WTC11 (cell line): ENCODE results near the gene PPM1N. TPM values are rescaled to one million over a fixed set of nuclear protein-coding genes. Genes with fewer than 3 reads are reported as not detected.

Experiments
- ATAC-seq: fragments of 200-7000 bp; cut with Tn5 transposase; 2 replicates; pipeline ENCODE4 v1.10.0; 2021; ENCODE audit warnings: mild to moderate bottlenecking, moderate library complexity
- CTCF ChIA-PET: fragments of 300-600 bp; sonication (Branson Sonifier 250); formaldehyde crosslinking; loops from one replicate; lab custom pipeline; 2021; ENCODE audit warnings: antibody characterized with exemption; lab: Charles Lee
- POLR2A ChIA-PET: fragments of 350-600 bp; sonication (Branson Sonifier 250); formaldehyde crosslinking; loops from one replicate; lab custom pipeline; 2021; ENCODE audit warnings: antibody characterized with exemption; lab: Charles Lee
- DNase-seq: peaks from one replicate; pipeline ENCODE4 v3.0.0; 2021; ENCODE audit warnings: low spot score
- H3K27ac Mint-ChIP-seq: 2 replicates; pipeline ENCODE4 v1.8.0; 2021; ENCODE audit warnings: mixed read lengths
- H3K27me3 Mint-ChIP-seq: 2 replicates; pipeline ENCODE4 v1.8.0; 2021; ENCODE audit warnings: low read depth, mild to moderate bottlenecking, moderate library complexity, mixed read lengths
- H3K36me3 Mint-ChIP-seq: 2 replicates; pipeline ENCODE4 v1.8.0; 2021; ENCODE audit warnings: mixed read lengths
- H3K4me1 Mint-ChIP-seq: 2 replicates; pipeline ENCODE4 v1.8.0; 2022; ENCODE audit warnings: mixed read lengths
- H3K4me3 Mint-ChIP-seq: 2 replicates; pipeline ENCODE4 v1.8.0; 2021; ENCODE audit warnings: mild to moderate bottlenecking, moderate library complexity, mixed read lengths
- H3K9me3 Mint-ChIP-seq: 2 replicates; pipeline ENCODE4 v1.8.0; 2021; ENCODE audit warnings: mixed read lengths
- CREB1 ChIP-seq: sonication (generic); formaldehyde crosslinking; IDR thresholded peaks from 2 replicates; pipeline ENCODE4 v1.8.0; 2023; ENCODE audit warnings: mild to moderate bottlenecking, missing genetic modification reagents
- E2F1 ChIP-seq: sonication (generic); formaldehyde crosslinking; IDR thresholded peaks from 2 replicates; pipeline ENCODE4 v1.8.0; 2022; ENCODE audit warnings: mild to moderate bottlenecking, missing genetic modification reagents
- ELF4 ChIP-seq: sonication (generic); formaldehyde crosslinking; IDR thresholded peaks from 2 replicates; pipeline ENCODE4 v1.8.1; 2022; ENCODE audit warnings: low read depth, mild to moderate bottlenecking, moderate library complexity, missing genetic modification reagents
- EMX1 ChIP-seq: fragments of 250-450 bp; sonication (Bioruptor Pico); IDR thresholded peaks from 2 replicates; pipeline ENCODE4 v1.8.0; 2021; ENCODE audit warnings: mild to moderate bottlenecking
- FOXK1 ChIP-seq: sonication (generic); formaldehyde crosslinking; IDR thresholded peaks from 2 replicates; pipeline ENCODE4 v1.8.0; 2022; ENCODE audit warnings: mild to moderate bottlenecking, moderate library complexity, missing genetic modification reagents
- FOXP1 ChIP-seq: sonication (generic); formaldehyde crosslinking; IDR thresholded peaks from 2 replicates; pipeline ENCODE4 v1.8.0; 2022; ENCODE audit warnings: missing genetic modification reagents, mild to moderate bottlenecking, moderate library complexity, borderline replicate concordance
- FOXP4 ChIP-seq: sonication (generic); formaldehyde crosslinking; IDR thresholded peaks from 2 replicates; pipeline ENCODE4 v1.8.0; 2022; ENCODE audit warnings: mild to moderate bottlenecking, missing genetic modification reagents
- GRHL2 ChIP-seq: fragments of 250-450 bp; sonication (Bioruptor Pico); IDR thresholded peaks from 2 replicates; pipeline ENCODE4 v1.8.0; 2022; ENCODE audit warnings: mild to moderate bottlenecking, moderate library complexity; ENCODE audit not compliant: insufficient replicate concordance, severe bottlenecking
- GTF2I ChIP-seq: fragments of 250-450 bp; sonication (Bioruptor Pico); conservative IDR thresholded peaks from 2 replicates; pipeline ENCODE4 v1.4.0; 2021; ENCODE audit warnings: mild to moderate bottlenecking
- JUN ChIP-seq: sonication (generic); formaldehyde crosslinking; IDR thresholded peaks from 2 replicates; pipeline ENCODE4 v1.8.0; 2023; ENCODE audit warnings: mild to moderate bottlenecking, missing genetic modification reagents
- MAX ChIP-seq: sonication (generic); formaldehyde crosslinking; IDR thresholded peaks from 2 replicates; pipeline ENCODE4 v1.8.0; 2022; ENCODE audit warnings: mild to moderate bottlenecking, missing genetic modification reagents
- NFYB ChIP-seq: sonication (generic); formaldehyde crosslinking; conservative IDR thresholded peaks from 2 replicates; pipeline ENCODE4 v1.8.0; 2022; ENCODE audit warnings: low read depth, missing genetic modification reagents
- NR3C1 ChIP-seq: sonication (generic); formaldehyde crosslinking; conservative IDR thresholded peaks from 2 replicates; pipeline ENCODE4 v1.8.1; 2023; ENCODE audit warnings: low read depth, mild to moderate bottlenecking, missing genetic modification reagents
- OVOL2 ChIP-seq: fragments of 250-450 bp; sonication (Bioruptor Pico); IDR thresholded peaks from 2 replicates; pipeline ENCODE4 v1.9.0; 2021; ENCODE audit warnings: mild to moderate bottlenecking, borderline replicate concordance
- RELA ChIP-seq: sonication (generic); formaldehyde crosslinking; IDR thresholded peaks from 2 replicates; pipeline ENCODE4 v1.8.1; 2022; ENCODE audit warnings: missing genetic modification reagents, mild to moderate bottlenecking, borderline replicate concordance
- SMAD3 ChIP-seq: sonication (generic); formaldehyde crosslinking; IDR thresholded peaks from 2 replicates; pipeline ENCODE4 v1.8.0; 2022; ENCODE audit warnings: missing genetic modification reagents, mild to moderate bottlenecking, borderline replicate concordance
- SOX15 ChIP-seq: fragments of 250-450 bp; sonication (Bioruptor Pico); IDR thresholded peaks from 2 replicates; pipeline ENCODE4 v1.9.0; 2021; ENCODE audit warnings: mild to moderate bottlenecking
- TEAD4 ChIP-seq: sonication (generic); formaldehyde crosslinking; IDR thresholded peaks from 2 replicates; pipeline ENCODE4 v1.8.0; 2022; ENCODE audit warnings: mild to moderate bottlenecking, missing genetic modification reagents
- ZBTB43 ChIP-seq: sonication (generic); formaldehyde crosslinking; IDR thresholded peaks from 2 replicates; pipeline ENCODE4 v1.8.1; 2023; ENCODE audit warnings: mild to moderate bottlenecking, missing genetic modification reagents
- ZNF121 ChIP-seq: sonication (generic); formaldehyde crosslinking; IDR thresholded peaks from 2 replicates; pipeline ENCODE4 v1.8.0; 2023; ENCODE audit warnings: missing genetic modification reagents
- ZNF219 ChIP-seq: sonication (generic); formaldehyde crosslinking; IDR thresholded peaks from 2 replicates; pipeline ENCODE4 v1.8.0; 2023; ENCODE audit warnings: missing genetic modification reagents, mild to moderate bottlenecking, borderline replicate concordance
- ZNF416 ChIP-seq: fragments of 250-450 bp; sonication (Bioruptor Pico); IDR thresholded peaks from 2 replicates; pipeline ENCODE4 v1.9.0; 2021; ENCODE audit warnings: mild to moderate bottlenecking, inconsistent platforms
- ZNF671 ChIP-seq: fragments of 250-450 bp; sonication (Bioruptor Pico); IDR thresholded peaks from 2 replicates; pipeline ENCODE4 v1.8.0; 2021; ENCODE audit warnings: mild to moderate bottlenecking
- total RNA-seq: library from RNA; stranded (reverse); gene quantifications from 3 replicates; pipeline ENCODE4 v1.2.3, GENCODE V29; 2021
- TF ChIP-seq, protein P1 (sequence below): fragments of 250-450 bp; sonication (Bioruptor Pico); IDR thresholded peaks from 2 replicates; pipeline ENCODE4 v1.9.0; 2021; ENCODE audit warnings: mild to moderate bottlenecking
- TF ChIP-seq, protein P2 (sequence below): fragments of 250-450 bp; sonication (Bioruptor Pico); IDR thresholded peaks from 2 replicates; pipeline ENCODE4 v1.9.0; 2021; ENCODE audit warnings: moderate library complexity, mild to moderate bottlenecking, inconsistent platforms, borderline replicate concordance

The PPM1N gene
- total RNA-seq, 1 experiment from 2014 or later = 10.3 TPM

- POLR2A ChIA-PET = no interaction called here
- CTCF ChIA-PET = interaction anchor here (0.8 to 2.4 kb wide), 5 partner anchors 12 to 33 kb away, joined by 3 to 13 read pairs (median 4); no protein-coding TSS in a partner anchor
- TF ChIP-seq CREB1 (CRISPR knock-in tag) (no peak), FOXP1 (CRISPR knock-in tag) (no peak), E2F1 (CRISPR knock-in tag) (no peak), ZNF121 (0 out of 2 replicates have a peak, but pooled peaks have one; percentile 42), ZNF671 (CRISPR knock-in tag) (no peak), OVOL2 (CRISPR knock-in tag) (no peak)
- TF ChIP-seq, all 79 proteins: peak for 1
- ATAC-seq = no peak
- H3K27ac Mint-ChIP-seq = no peak overlapping the region
- no peaks in the 10 kb centered on the region for H3K9me3 Mint-ChIP-seq
- no peak for DNase-seq
- peaks cover 24% of the 10 kb centered on the region for H3K4me1 Mint-ChIP-seq
- peak overlapping the region; percentile 79 for H3K4me3 Mint-ChIP-seq
- no peaks in the 10 kb centered on the region for H3K36me3 Mint-ChIP-seq
- H3K27me3 Mint-ChIP-seq = peaks cover 59% of the 10 kb centered on the region
Measured at GRCh38 chr19:45451850-45452387, 46.3 kb upstream of the PPM1N start.

- H3K36me3 Mint-ChIP-seq = no peaks in the 10 kb centered on the region
- CTCF ChIA-PET = interaction anchor here (0.6 to 3.2 kb wide), 6 partner anchors 12 to 222 kb away, joined by 3 to 19 read pairs (median 11); partner anchors contain the start of gene FOSB
- H3K4me3 Mint-ChIP-seq = no peak overlapping the region
- H3K27ac Mint-ChIP-seq = peak overlapping the region; percentile 78
- ATAC-seq = peak; percentile 93
- DNase-seq = peak; percentile 78
- H3K27me3 Mint-ChIP-seq = peaks cover 37% of the 10 kb centered on the region
- H3K9me3 Mint-ChIP-seq = no peaks in the 10 kb centered on the region
- POLR2A ChIA-PET = interaction anchor here (0.6 to 1.2 kb wide), 6 partner anchors 12 to 1009 kb away, joined by 3 to 7 read pairs (median 4); partner anchors contain the start of genes FOSB and SNRPD2
- peaks cover 14% of the 10 kb centered on the region for H3K4me1 Mint-ChIP-seq
- no peak for TF ChIP-seq FOXP1 (CRISPR knock-in tag)
- no peak for TF ChIP-seq GRHL2 (CRISPR knock-in tag)
- TF ChIP-seq JUN (CRISPR knock-in tag) = peak; percentile 50; the same call in 1 of the 2 replicates
- TF ChIP-seq SOX15 (CRISPR knock-in tag) = no peak
- no peak for TF ChIP-seq SMAD3 (CRISPR knock-in tag)
- TF ChIP-seq RELA (CRISPR knock-in tag) = no peak
- TF ChIP-seq FOXP4 = no peak
- TF ChIP-seq TEAD4 (CRISPR knock-in tag) = no peak
- peak; percentile 45; the same call in 1 of the 2 replicates for TF ChIP-seq ZBTB43 (CRISPR knock-in tag)
- no peak for TF ChIP-seq ELF4
- no peak for TF ChIP-seq FOXK1
- TF ChIP-seq NFYB (CRISPR knock-in tag) = no peak
- no peak for TF ChIP-seq EMX1 (CRISPR knock-in tag)
- no peak for TF ChIP-seq NR3C1 (CRISPR knock-in tag)
- TF ChIP-seq, protein P1, sequence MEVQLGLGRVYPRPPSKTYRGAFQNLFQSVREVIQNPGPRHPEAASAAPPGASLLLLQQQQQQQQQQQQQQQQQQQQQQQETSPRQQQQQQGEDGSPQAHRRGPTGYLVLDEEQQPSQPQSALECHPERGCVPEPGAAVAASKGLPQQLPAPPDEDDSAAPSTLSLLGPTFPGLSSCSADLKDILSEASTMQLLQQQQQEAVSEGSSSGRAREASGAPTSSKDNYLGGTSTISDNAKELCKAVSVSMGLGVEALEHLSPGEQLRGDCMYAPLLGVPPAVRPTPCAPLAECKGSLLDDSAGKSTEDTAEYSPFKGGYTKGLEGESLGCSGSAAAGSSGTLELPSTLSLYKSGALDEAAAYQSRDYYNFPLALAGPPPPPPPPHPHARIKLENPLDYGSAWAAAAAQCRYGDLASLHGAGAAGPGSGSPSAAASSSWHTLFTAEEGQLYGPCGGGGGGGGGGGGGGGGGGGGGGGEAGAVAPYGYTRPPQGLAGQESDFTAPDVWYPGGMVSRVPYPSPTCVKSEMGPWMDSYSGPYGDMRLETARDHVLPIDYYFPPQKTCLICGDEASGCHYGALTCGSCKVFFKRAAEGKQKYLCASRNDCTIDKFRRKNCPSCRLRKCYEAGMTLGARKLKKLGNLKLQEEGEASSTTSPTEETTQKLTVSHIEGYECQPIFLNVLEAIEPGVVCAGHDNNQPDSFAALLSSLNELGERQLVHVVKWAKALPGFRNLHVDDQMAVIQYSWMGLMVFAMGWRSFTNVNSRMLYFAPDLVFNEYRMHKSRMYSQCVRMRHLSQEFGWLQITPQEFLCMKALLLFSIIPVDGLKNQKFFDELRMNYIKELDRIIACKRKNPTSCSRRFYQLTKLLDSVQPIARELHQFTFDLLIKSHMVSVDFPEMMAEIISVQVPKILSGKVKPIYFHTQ (CRISPR knock-in tag) = no peak
- TF ChIP-seq ZNF416 (CRISPR knock-in tag) = no peak
- TF ChIP-seq ZNF219 (CRISPR knock-in tag) = no peak
- TF ChIP-seq, protein P2, sequence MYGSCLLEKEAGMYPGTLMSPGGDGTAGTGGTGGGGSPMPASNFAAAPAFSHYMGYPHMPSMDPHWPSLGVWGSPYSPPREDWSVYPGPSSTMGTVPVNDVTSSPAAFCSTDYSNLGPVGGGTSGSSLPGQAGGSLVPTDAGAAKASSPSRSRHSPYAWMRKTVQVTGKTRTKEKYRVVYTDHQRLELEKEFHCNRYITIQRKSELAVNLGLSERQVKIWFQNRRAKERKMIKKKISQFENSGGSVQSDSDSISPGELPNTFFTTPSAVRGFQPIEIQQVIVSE (CRISPR knock-in tag) = no peak
- peak; percentile 55 for TF ChIP-seq MAX (CRISPR knock-in tag)
- TF ChIP-seq GTF2I (CRISPR knock-in tag) = no peak
Measured at GRCh38 chr19:45455707-45456499, 42.3 kb upstream of the PPM1N start.
